Activated CD4-positive, CD25-positive, alpha-beta regulatory T cell (primary cell): ENCODE data around the gene UCN3.
"Not testable (repeated sequence)": the region's sequence is repeated elsewhere in the genome, so short reads cannot be mapped to it uniquely, and the experiment has no call there.

Experiments
- DNase-seq, 4 experiments: peaks; one replicate each; lab custom pipeline; 2025; lab: John Stamatoyannopoulos, UW

The UCN3 gene

GRCh38 chr10:5369362-5370158 is 4.8 kb downstream of the UCN3 start:
- DNase-seq = no peak

DNA sequence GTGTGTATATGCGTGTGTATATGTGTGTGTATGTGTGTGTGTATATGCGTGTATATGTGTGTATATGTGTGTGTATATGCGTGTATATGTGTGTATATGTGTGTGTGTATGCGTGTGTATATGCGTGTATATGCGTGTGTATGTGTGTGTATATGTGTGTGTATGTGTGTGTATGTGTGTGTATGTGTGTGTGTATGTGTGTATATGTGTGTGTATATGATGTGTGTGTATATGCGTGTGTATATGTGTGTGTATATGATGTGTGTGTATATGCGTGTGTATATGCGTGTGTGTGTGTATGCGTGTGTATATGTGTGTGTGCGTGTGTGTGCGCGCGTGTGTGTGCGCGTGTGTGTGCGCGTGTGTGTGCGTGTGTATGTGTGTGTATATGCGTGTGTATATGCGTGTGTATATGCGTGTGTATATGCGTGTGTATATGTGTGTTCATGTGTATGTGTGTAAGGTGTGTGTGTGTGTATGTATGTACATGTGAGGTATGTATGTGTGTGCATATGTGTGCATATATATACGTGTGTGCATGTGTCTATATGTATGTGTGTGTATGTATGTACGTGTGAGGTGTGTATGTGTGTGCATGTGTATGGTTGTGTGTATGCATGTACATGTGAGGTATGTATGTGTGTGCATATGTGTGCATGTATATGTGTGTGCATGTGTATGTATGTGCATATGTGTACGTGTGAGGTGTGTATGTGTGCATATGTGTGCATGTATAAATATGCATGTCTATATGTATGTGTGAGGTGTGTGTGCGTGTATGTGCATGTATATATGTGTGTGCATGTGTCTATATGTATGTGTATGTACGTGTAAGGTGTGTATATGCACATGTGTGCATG is 6.0 kb downstream of the UCN3 start:
- DNase-seq = no peak

GRCh38 chr10:5373307-5373706 is 8.5 kb downstream of the UCN3 start:
- no peak for DNase-seq

- no peak for DNase-seq
Observed at GRCh38 chr10:5373891-5374611, 9.3 kb downstream of the UCN3 start.

GRCh38 chr10:5376450-5376849 is 11.7 kb downstream of the UCN3 start:
- DNase-seq = no peak

GRCh38 chr10:5379202-5379601 is 14.4 kb downstream of the UCN3 start:
- DNase-seq = not testable (repeated sequence)

DNA sequence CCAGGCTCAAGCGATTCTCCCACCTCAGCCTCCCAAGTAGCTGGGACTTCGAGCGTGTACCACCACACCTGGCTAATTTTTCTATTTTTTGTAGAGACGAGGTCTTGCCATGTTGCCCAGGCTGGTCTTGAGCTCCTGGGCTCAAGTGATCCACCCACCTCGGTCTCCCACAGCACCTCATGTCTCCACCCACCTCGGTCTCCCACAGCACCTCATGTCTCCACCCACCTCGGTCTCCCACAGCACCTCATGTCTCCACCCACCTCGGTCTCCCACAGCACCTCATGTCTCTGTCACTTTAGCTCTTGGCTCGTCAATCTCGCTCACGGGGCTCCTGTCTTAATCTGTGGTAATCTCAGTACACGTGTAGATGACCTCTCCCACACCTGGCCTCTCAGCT is 15.6 kb downstream of the UCN3 start:
- not testable (repeated sequence) for DNase-seq

DNA sequence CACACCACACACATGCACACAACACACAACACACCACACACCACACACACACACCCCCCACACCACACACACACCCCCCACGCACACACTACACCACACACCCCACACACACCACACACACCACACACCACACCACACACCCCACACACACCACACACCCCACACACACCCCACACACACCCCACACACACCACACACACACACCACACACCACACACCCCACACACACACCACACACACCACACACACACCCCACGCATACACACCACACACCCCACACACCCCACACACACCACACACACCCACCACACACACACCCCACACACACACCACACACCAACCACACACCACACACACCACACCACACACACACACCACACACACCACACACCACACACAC is 16.4 kb downstream of the UCN3 start:
- DNase-seq = no peak

DNA sequence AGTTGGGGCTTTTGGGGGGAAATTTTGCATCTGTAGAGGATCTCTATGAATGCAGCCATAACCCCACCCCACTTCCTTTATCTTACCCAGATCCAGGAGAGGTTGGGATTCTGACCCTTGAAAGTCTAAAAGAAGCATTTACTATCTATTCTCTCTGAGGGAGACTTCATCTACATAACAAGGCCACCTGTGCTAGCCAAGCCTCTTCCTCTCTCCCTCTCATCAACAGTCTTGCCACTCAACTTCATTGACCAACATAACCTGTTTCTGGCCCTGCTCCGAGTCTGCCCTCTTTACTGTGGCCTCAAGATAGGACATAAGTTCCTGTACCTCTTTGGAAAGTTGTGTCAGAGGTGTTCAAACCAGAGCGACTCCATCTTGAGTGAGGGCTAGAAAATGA is 20.5 kb downstream of the UCN3 start:
- no peak for DNase-seq

DNA sequence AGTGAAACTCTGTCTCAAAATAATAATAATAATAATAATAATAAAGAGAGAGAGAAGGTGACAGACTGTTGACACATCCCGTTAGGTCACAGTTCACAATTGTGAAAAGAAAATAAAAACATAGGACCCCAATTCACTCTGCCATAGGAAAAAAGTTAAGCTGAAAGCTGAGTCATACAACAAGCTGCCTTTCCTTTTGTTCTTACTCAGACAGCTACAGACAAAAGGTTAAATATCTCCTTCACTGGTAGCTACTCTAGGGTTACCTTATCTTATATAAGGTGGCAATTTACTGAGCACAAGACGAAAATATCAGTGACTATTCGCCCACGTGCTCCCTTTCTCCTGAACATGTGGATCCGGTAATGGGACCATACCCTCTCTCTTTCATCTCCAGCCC is 22.4 kb downstream of the UCN3 start:
- no peak for DNase-seq

DNA sequence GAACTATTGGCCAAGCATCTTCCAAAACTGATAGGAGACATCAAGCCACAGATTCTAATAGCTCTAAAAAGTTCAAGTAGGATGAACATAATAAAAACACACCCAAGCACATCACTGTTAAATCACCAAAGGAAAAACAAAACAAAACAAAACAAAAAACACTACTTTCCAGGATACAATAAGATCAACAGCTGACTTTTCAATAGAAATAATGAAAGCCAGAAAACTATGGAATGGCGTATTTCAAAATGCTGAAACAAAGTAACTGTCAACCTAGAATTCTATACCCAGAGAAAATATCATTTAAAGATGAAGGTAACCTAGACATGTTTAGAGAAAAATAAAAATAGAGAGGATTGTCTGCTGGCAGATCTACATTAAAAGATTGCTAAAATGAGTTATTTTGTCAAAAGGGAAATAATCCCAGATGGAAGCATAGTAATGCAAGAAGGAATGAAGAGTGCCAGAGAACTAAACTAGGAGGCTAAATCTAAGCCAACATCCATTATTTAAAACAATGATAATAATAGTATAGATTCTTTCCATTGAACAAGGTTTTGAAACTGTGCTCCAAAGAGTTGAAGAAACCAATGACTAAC is 25.9 kb downstream of the UCN3 start:
- no peak for DNase-seq

DNA sequence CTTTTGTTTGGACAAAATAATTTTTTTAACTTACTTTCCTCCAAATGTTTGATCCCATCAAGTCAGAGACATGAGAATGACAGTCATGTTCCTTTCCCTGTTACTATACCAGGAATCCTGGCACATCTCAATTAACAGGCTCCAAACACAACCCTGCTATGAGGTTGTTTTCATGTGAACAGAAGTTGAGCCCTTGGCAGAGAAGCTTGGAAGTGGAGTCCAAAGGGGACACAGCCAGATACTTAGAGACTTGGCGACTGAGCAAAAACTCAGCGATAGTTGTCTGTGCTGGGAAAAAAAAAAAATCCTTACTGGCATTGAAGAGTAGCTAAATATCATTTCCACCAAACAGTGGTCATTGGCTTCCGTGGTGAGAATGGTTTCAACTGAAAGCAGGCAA is 27.0 kb downstream of the UCN3 start:
- DNase-seq = no peak

DNA sequence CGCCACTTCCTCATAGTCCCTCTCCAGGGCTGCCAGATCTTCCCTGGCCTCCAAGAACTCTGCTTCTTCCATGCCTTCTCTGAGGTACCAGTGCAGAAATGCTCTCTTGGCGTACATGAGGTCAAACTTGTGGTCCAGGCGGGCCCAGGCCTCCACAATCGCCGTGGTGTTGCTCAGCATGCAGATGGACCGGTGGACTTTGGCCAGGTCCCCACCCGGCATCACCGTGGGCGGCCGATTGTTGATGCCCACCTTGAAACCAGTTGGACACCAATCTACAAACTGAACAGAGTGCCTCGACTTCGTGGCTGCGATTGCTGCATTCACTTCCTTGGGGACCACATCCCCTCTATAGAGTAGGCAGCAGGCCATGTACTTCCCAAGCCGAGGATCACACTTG is 28.8 kb downstream of the UCN3 start:
- DNase-seq = no peak

DNA sequence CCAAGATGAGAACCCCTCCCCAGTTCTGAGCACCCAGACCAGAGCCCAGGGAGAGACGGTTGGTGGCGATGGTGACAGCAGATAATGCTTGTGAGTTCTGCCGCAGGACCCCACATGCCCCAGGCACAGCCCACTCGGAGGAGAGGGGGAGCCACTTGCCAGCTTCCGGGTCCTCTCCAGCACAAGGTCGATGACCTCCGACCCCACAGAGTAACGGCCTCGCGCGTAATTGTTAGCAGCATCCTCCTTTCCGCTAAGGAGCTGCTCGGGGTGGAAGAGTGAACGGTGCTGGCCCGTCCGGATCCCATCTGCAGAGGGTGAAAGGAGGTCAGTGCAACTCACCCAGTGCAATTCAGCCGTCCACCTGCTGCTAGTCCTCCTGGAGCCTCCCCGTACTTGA is 30.4 kb downstream of the UCN3 start:
- DNase-seq = no peak

GRCh38 chr10:5396556-5397300 is 32.0 kb downstream of the UCN3 start:
- DNase-seq = no peak

GRCh38 chr10:5399332-5399731 is 34.6 kb downstream of the UCN3 start:
- no peak for DNase-seq

- DNase-seq = no peak
Observed at GRCh38 chr10:5400468-5401240, 35.9 kb downstream of the UCN3 start.

DNA sequence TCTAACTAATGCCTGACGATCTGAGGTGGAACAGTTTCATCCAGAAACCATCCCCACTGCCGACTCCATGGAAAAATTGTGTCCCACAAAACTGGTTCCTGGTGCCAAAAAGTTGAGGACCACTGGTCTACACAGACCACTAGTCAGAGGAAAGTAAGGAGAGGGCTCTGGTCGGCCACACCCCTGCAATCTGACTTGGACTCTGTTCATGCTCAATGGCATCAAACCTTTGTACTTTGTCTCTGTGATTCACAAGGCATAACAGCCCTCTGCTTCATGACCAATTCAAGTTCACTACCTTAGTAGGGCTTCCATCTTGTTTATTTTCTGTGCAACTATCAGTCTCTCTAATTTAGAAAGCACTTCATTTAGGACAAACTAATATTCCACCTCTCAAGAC is 38.0 kb downstream of the UCN3 start:
- DNase-seq = no peak

DNA sequence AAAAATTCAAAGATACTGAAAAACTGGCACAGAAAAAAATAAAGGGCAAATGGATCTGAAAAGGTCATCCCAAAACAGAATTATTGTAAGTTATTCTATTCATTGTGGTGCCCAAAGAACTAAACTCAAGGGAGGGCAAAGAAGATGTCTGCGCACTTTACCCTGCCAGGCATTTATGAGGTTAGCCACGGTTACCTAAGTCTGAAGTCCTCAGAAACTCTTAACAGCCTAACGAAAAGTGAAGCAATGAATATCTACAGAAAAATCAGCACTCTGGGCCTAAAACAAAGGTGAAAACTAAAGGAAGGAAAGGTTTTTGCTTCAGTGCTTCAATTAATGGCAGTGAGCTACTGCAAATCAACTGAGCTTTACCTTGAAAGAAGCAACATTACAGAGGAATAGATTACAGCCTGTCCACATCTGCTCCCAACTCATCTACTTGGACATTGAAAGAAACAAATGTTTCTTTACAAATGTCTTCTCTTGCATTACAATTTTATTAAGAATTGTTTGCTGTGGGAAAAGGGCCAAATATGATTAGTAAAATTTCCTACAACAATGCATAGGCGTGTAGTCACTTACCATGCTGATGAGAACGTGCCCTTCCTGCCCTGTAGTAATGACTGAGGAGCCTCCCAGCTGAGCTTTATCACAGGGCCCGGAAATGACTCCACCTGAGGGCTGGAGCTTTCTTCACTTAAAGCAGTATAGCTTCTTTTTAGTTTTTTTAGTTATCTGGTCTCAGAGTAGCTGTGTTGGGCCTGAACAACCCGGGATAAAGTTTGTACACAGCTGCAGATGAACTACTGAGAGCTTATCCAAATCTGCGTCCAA is 39.7 kb downstream of the UCN3 start, which contains the start of gene TUBAL3:
Gene TUBAL3 (minus strand): TSS at position 621 of the 834 bp plus-strand sequence. CDS start 36 bp downstream, at position 585.
- no peak for DNase-seq

GRCh38 chr10:5406918-5407317 is 42.2 kb downstream of the UCN3 start:
- no peak for DNase-seq
